GM12864 (cell line): Measurements from ENCODE around the gene TIGD6.

Experiments
- DNase-seq: peaks from one replicate; pipeline ENCODE4 v3.0.0-alpha.2; 2011; ENCODE audit warnings: low read depth
- H3K4me3 ChIP-seq: 2 replicates; pipeline ENCODE4 v1.5.1; 2011; ENCODE audit warnings: mild to moderate bottlenecking, low read depth, low read length, control low read depth
- TF ChIP-seq, protein P1 (sequence below): IDR thresholded peaks from 2 replicates; pipeline ENCODE4 v1.5.1; 2011; ENCODE audit warnings: low read depth, mild to moderate bottlenecking, moderate library complexity, low read length, control low read depth, inconsistent platforms; ENCODE audit errors: missing control alignments

The TIGD6 gene

DNA sequence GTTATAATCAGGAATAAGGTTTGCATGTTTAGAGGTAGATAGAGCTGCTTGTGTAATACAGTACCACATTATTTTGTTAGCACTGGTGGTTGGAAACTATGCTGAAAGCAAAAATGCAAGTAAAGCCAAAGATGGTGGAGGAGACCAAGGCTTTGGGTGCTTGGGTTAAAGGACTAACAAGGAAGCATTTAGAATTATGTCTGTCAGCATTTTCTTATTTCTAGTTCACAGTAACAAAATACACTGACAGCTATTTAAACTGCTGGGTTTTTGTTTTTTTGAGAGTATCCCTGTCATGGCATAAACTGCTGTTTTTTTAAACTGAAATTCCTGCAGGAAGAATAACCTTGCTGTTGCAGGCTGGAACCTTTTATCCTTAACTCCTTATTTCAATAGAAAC is 6.6 kb upstream of the TIGD6 start:
- DNase-seq: no peak
- TF ChIP-seq, protein P1, sequence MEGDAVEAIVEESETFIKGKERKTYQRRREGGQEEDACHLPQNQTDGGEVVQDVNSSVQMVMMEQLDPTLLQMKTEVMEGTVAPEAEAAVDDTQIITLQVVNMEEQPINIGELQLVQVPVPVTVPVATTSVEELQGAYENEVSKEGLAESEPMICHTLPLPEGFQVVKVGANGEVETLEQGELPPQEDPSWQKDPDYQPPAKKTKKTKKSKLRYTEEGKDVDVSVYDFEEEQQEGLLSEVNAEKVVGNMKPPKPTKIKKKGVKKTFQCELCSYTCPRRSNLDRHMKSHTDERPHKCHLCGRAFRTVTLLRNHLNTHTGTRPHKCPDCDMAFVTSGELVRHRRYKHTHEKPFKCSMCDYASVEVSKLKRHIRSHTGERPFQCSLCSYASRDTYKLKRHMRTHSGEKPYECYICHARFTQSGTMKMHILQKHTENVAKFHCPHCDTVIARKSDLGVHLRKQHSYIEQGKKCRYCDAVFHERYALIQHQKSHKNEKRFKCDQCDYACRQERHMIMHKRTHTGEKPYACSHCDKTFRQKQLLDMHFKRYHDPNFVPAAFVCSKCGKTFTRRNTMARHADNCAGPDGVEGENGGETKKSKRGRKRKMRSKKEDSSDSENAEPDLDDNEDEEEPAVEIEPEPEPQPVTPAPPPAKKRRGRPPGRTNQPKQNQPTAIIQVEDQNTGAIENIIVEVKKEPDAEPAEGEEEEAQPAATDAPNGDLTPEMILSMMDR: no peak
- no peak overlapping the region for H3K4me3 ChIP-seq

- TF ChIP-seq, protein P1: no peak
- no peak overlapping the region for H3K4me3 ChIP-seq
- no peak for DNase-seq
Observed at GRCh38 chr5:150006318-150006717, 5.9 kb upstream of the TIGD6 start.

- peak overlapping the region; percentile 92 for H3K4me3 ChIP-seq
- DNase-seq: peak; percentile 65
- TF ChIP-seq, protein P1: peak; percentile 80
Observed at GRCh38 chr5:150001660-150002486, 1.4 kb upstream of the TIGD6 start.

DNA sequence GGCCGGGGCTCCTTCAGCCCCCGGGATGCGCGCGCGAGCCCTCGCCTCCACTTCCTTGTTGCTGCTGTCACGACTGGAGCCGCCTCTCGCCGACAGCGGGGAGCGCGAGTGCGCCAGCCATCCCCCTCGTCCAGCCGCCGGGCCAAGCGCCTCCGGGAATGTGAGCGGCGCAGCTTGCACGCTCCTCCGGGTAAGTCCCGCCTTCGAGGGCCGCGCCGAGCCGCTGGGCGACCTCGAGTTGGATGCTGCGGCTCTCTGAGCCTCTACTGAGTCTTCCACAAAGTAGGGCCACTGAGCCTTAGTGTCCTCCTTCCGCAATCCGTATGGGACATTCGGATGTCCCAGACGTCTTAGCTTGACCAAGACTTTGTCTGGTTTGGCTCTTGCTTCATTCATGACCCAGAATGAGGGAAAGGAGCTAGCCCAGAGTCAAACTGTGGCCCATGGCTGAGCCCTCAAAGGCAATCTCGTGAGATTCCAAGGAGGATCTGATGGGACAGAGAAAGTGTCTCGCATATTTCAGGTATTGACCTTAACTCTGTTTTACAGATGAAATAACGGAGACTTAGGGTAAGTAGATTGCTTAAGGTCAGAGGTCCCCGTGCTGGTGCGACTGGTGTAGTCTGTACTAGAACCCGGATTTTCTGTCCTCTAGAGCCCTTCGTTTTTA is 671 bp upstream of the TIGD6 start:
- H3K4me3 ChIP-seq: peak overlapping the region; percentile 92
- no peak for DNase-seq
- TF ChIP-seq, protein P1: no peak

GRCh38 chr5:149999866-150000255 is 593 bp downstream of the TIGD6 start:
- DNase-seq: no peak
- peak overlapping the region; percentile 92 for H3K4me3 ChIP-seq
- TF ChIP-seq, protein P1: no peak

DNA sequence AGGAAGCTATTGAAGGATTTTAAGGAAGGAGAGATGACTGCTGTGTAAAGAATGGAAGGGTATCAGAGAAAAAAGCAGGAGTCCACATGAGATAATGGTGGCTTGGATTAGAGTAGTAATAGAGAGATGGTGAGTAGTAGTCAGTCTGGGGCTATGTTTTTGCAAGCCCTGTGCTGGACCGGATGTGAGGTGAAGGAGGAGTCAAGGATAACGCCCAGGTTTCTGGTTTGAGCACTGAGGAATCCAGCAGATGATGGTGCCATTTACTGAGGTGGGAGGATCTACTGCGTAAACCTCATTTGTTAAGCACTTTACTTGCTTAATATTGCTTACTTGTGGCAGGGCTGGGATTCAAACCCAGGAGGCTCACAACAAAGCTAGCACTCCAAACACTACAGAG is 1.1 kb downstream of the TIGD6 start:
- H3K4me3 ChIP-seq: peak overlapping the region; percentile 92; the same call in 1 of the 2 replicates
- TF ChIP-seq, protein P1: no peak
- DNase-seq: no peak
